SW480 (cell line): ENCODE results near the gene APIP.

Experiments
- DNase-seq: peaks from one replicate; pipeline ENCODE4 v3.0.0-alpha.2; 2016; ENCODE audit warnings: low spot score

APIP gene

GRCh38 chr11:34887260-34887659 is 28.9 kb downstream of the APIP start:
- DNase-seq = no peak

- DNase-seq = no peak
Measured at GRCh38 chr11:34886609-34887008, 29.6 kb downstream of the APIP start.

- no peak for DNase-seq
Measured at GRCh38 chr11:34881900-34882299, 34.3 kb downstream of the APIP start.

GRCh38 chr11:34877375-34877975 is 38.7 kb downstream of the APIP start:
- no peak for DNase-seq

GRCh38 chr11:34874202-34874601 is 42.0 kb downstream of the APIP start:
- no peak for DNase-seq

GRCh38 chr11:34870548-34871196 is 45.5 kb downstream of the APIP start:
- DNase-seq = no peak

- no peak for DNase-seq
Measured at GRCh38 chr11:34869425-34869824, 46.8 kb downstream of the APIP start.

- no peak for DNase-seq
Measured at GRCh38 chr11:34866375-34866774, 49.8 kb downstream of the APIP start.

- DNase-seq = peak; percentile 9
Measured at GRCh38 chr11:34865261-34865660, 50.9 kb downstream of the APIP start.

- no peak for DNase-seq
Measured at GRCh38 chr11:34864424-34864823, 51.8 kb downstream of the APIP start.

GRCh38 chr11:34863048-34863447 is 53.1 kb downstream of the APIP start:
- no peak for DNase-seq

- no peak for DNase-seq
Measured at GRCh38 chr11:34860518-34860917, 55.7 kb downstream of the APIP start.

GRCh38 chr11:34860034-34860433 is 56.1 kb downstream of the APIP start:
- no peak for DNase-seq

GRCh38 chr11:34859496-34859895 is 56.7 kb downstream of the APIP start:
- DNase-seq = no peak

GRCh38 chr11:34857463-34857862 is 58.7 kb downstream of the APIP start:
- no peak for DNase-seq

GRCh38 chr11:34856251-34856650 is 59.9 kb downstream of the APIP start:
- DNase-seq = no peak

GRCh38 chr11:34855754-34856095 is 60.5 kb downstream of the APIP start:
- DNase-seq = no peak

- DNase-seq = no peak
Measured at GRCh38 chr11:34855021-34855753, 61.0 kb downstream of the APIP start.

- no peak for DNase-seq
Measured at GRCh38 chr11:34851916-34852315, 64.3 kb downstream of the APIP start.

GRCh38 chr11:34850334-34850733 is 65.8 kb downstream of the APIP start:
- peak; percentile 50 for DNase-seq

- no peak for DNase-seq
Measured at GRCh38 chr11:34846467-34846866, 69.7 kb downstream of the APIP start.

- DNase-seq = no peak
Measured at GRCh38 chr11:34844463-34845112, 71.6 kb downstream of the APIP start.

GRCh38 chr11:34843271-34843670 is 72.9 kb downstream of the APIP start:
- no peak for DNase-seq
